Smooth muscle cell of bladder (primary cell): Measurements from ENCODE around the gene OST4. TPM values are rescaled to one million over a fixed set of nuclear protein-coding genes. Genes with fewer than 3 reads are reported as not detected.

Source experiments
- total RNA-seq: library from RNA; depleted of rRNA; stranded (reverse); fragments of >200 nt; gene quantifications from 2 replicates; pipeline ENCODE4 v1.2.3, GENCODE V29; 2014

OST4 gene
- total RNA-seq: 670 and 734 TPM in 2 replicates

GRCh38 chr2:27071277-27071989, at the start of gene OST4:
Gene OST4 (minus strand): TSS chr2:27071654.

GRCh38 chr2:27118525-27119329, 47.3 kb upstream of the OST4 start, which contains the start of gene CGREF1:
Gene CGREF1 (minus strand): TSS chr2:27119128. CDS start chr2:27104366, 14,762 bp downstream.

GRCh38 chr2:27086724-27087593, 15.5 kb upstream of the OST4 start, which contains the start of gene KHK:
Gene KHK (plus strand): TSS chr2:27086772. CDS start chr2:27087260, 488 bp downstream.

GRCh38 chr2:27078267-27079194, 7.1 kb upstream of the OST4 start, which contains the start of gene EMILIN1:
Gene EMILIN1 (plus strand): TSS chr2:27078615. CDS start chr2:27079066, 451 bp downstream.

GRCh38 chr2:27050996-27051901, 20.2 kb downstream of the OST4 start, which contains the start of gene AGBL5:
Gene AGBL5 (plus strand): TSS chr2:27051668. CDS start chr2:27052959, 1,291 bp downstream.

GRCh38 chr2:27032495-27033252, 38.8 kb downstream of the OST4 start, which contains the start of gene TMEM214:
Gene TMEM214 (plus strand): TSS chr2:27032965. CDS start chr2:27033016, 51 bp downstream.

Other genes with a start within 250 kb of the OST4 start
- gene DPYSL5, start 223.5 kb downstream of the OST4 start, total RNA-seq: not detected in 2 replicates
- gene MAPRE3, start 101.0 kb downstream of the OST4 start, total RNA-seq: 3.1 and 3.3 TPM in 2 replicates
- 31.6 and 33.6 TPM in 2 replicates for gene TMEM214, start 38.7 kb downstream of the OST4 start, total RNA-seq
- gene AGBL5, start 20.0 kb downstream of the OST4 start, total RNA-seq: 20.9 and 25.4 TPM in 2 replicates
- 203 and 242 TPM in 2 replicates for gene EMILIN1, start 7.0 kb upstream of the OST4 start, total RNA-seq
- gene KHK, start 15.1 kb upstream of the OST4 start, total RNA-seq: 0.43 and 0.55 TPM in 2 replicates
- 7.0 and 8.2 TPM in 2 replicates for gene CGREF1, start 47.5 kb upstream of the OST4 start, total RNA-seq
- gene ABHD1, start 52.2 kb upstream of the OST4 start, total RNA-seq: not detected in 2 replicates
- gene PREB, start 63.0 kb upstream of the OST4 start, total RNA-seq: 49.1 and 56.2 TPM in 2 replicates
- gene PRR30, start 67.8 kb upstream of the OST4 start, total RNA-seq: not detected in 2 replicates
- not detected in 2 replicates for gene TCF23, start 77.3 kb upstream of the OST4 start, total RNA-seq
- 247 and 248 TPM in 2 replicates for gene ATRAID, start 140.4 kb upstream of the OST4 start, total RNA-seq
- gene SLC5A6, start 140.6 kb upstream of the OST4 start, total RNA-seq: 11.5 and 14.7 TPM in 2 replicates
- gene CAD, start 145.7 kb upstream of the OST4 start, total RNA-seq: 19.6 and 28.0 TPM in 2 replicates
- under 0.01 TPM in 1 of 2 replicates, not detected in the other for gene SLC30A3, start 191.4 kb upstream of the OST4 start, total RNA-seq
- not detected in 2 replicates for gene DNAJC5G, start 203.8 kb upstream of the OST4 start, total RNA-seq
- 0.14 TPM in 1 of 2 replicates, not detected in the other for gene TRIM54, start 210.8 kb upstream of the OST4 start, total RNA-seq
- 0.14 and 0.83 TPM in 2 replicates for gene UCN, start 236.8 kb upstream of the OST4 start, total RNA-seq